ENCODE data around the gene ABO. TPM values are rescaled to one million over a fixed set of nuclear protein-coding genes. Genes with fewer than 3 reads are reported as not detected.
A peak's percentile ranks its signal among the peaks of the same experiment; 100 is the strongest.
"Not testable (repeated sequence)": the region's sequence is repeated elsewhere in the genome, so short reads cannot be mapped to it uniquely, and the experiment has no call there.

ABO gene
- total RNA-seq, 1 experiment from 2014 or later, result 0.15 TPM

DNA sequence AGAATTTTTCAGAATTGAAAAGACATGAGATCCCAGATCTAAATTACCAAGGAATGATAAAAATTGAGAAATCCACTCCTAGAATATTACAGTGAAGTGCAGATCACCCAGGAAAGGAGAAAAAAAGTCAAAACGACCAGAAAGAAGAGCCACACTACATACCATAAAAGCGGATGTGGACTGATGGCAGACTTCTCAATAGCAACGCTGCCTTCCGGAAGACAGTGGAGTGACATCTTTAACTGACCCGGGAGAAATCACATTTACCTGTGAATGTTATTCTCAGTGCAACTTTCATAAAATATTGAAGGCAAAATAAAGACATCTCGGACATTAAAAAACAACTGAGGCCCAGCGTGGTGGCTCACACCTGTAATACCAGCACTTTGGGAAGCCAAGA, 44.5 kb downstream of the ABO start:
- peaks cover 24% of the 10 kb centered on the region for H3K27me3 Mint-ChIP-seq (ENCODE audit: low read depth)
- ATAC-seq; DNase-seq (ENCODE audit: low spot score); POLR2A ChIA-PET; H3K4me1 Mint-ChIP-seq; H3K4me3 Mint-ChIP-seq; H3K36me3 Mint-ChIP-seq; H3K9me3 Mint-ChIP-seq; H3K27ac Mint-ChIP-seq: not testable (repeated sequence)
- CTCF ChIA-PET, result interaction anchor here (2.4 kb wide), 1 partner anchor 8 kb away, joined by 9 read pairs; no protein-coding TSS in a partner anchor
- 0 out of 2 replicates have a peak, but pooled peaks have one; percentile 61 for TF ChIP-seq ZNF317 (CRISPR knock-in tag; IDR thresholded peaks at IDR 0.05; ENCODE audit: borderline replicate concordance, low read depth)

DNA sequence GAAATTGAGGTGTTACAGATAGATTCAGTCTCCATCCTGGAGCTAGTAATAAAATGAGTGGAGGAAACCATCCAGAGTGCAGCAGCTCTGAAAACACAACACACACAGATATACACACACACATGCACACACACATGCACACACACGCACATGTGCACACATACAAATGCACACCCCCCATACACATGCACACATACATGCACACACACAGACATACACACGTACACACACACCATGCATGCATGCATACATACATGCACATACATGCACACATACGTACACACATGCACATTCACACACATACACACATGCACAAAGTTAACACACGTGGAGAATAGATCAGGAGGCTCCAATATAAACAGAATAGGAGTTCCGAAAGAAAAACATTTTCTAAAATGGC, 44.9 kb downstream of the ABO start:
- Mint-ChIP-seq H3K9me3 (peaks cover 9% of the 10 kb centered on the region), H3K4me3 (no peak overlapping the region), H3K36me3 (no peaks in the 10 kb centered on the region), H3K27ac (no peak overlapping the region), H3K4me1 (no peaks in the 10 kb centered on the region), H3K27me3 (ENCODE audit: low read depth) (peaks cover 22% of the 10 kb centered on the region)
- TF ChIP-seq NFE2L1 (CRISPR knock-in tag; IDR thresholded peaks at IDR 0.05), result no peak
- no peak for TF ChIP-seq ZBTB21 (CRISPR knock-in tag; IDR thresholded peaks at IDR 0.05; ENCODE audit: borderline replicate concordance)
- no peak for TF ChIP-seq ZNF263 (CRISPR knock-in tag; IDR thresholded peaks at IDR 0.05; ENCODE audit: low read depth)
- TF ChIP-seq, protein P1, sequence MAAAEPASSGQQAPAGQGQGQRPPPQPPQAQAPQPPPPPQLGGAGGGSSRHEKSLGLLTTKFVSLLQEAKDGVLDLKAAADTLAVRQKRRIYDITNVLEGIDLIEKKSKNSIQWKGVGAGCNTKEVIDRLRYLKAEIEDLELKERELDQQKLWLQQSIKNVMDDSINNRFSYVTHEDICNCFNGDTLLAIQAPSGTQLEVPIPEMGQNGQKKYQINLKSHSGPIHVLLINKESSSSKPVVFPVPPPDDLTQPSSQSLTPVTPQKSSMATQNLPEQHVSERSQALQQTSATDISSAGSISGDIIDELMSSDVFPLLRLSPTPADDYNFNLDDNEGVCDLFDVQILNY (CRISPR knock-in tag; IDR thresholded peaks at IDR 0.05), result no peak
- ATAC-seq (no peak), DNase-seq (ENCODE audit: low spot score) (no peak)
- POLR2A ChIA-PET, result no interaction called here
- CTCF ChIA-PET, result interaction anchor here (2.4 kb wide), 1 partner anchor 9 kb away, joined by 9 read pairs; no protein-coding TSS in a partner anchor

DNA sequence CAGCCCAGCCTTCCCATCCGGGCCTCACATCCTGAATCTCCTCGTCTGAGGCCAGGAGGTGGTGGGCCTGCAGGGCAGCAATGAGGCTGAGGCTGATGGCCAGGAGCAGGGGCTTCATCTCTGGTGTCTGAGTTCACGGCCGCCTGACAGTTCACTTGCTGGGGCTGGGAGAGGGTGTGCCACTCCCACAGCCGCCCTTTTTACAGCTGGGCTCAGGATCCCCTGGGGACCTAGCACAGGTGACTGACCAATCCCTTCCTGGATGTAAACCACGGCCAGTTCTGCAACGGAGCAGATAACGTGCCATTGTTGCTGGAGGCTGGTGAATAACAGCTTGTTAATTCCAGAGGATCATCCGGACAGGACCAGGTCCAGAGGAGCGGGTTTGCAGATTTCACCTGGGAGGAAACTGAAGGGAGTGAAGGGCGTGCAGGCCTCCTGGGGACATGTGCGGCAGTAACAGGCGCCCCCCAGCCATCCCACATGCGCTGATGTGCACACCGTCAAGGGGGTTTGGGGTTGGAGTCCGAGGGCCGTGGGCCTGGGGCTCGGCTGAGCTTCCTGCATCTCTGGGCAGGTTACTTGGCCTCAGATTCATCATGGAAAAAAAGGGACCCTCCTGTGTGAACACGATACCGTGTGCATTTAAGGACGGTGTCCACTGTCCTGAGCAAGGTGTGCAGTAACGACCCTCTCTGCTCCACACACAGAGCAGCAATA, 46.4 kb downstream of the ABO start:
- POLR2A ChIA-PET; DNase-seq (ENCODE audit: low spot score); H3K9me3 Mint-ChIP-seq; H3K36me3 Mint-ChIP-seq; H3K4me1 Mint-ChIP-seq; H3K4me3 Mint-ChIP-seq; ATAC-seq; H3K27ac Mint-ChIP-seq: not testable (repeated sequence)
- H3K27me3 Mint-ChIP-seq (ENCODE audit: low read depth), result peaks cover 19% of the 10 kb centered on the region
- CTCF ChIA-PET, result interaction anchor here (1.4 to 2.4 kb wide), 2 partner anchors 10 to 40 kb away, joined by 5 to 9 read pairs; no protein-coding TSS in a partner anchor

DNA sequence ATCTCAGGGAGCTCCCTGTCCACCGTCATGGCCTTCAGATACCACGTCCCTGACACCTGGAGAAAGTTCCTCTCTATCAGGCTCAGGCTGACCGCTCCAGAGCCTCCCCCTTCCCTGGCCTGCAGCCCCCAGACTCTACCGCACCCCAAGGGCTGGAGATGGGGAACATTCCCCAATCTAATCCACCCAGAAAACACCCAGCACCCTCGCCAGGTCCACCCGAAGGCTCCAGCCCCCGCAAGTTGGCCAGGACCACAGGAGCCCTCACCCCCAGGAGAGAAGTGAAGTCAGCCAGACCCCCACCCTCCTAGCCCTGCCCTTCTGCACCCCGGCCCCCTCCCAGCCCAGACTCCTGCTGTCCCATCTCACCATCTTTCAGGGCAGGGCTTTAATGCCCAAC, 47.0 kb downstream of the ABO start:
- not testable (repeated sequence) for H3K4me1 Mint-ChIP-seq; H3K36me3 Mint-ChIP-seq; H3K9me3 Mint-ChIP-seq; DNase-seq (ENCODE audit: low spot score); H3K27ac Mint-ChIP-seq; ATAC-seq; H3K4me3 Mint-ChIP-seq
- CTCF ChIA-PET, result interaction anchor here (1.4 to 2.5 kb wide), 2 partner anchors 11 to 40 kb away, joined by 5 to 16 read pairs; no protein-coding TSS in a partner anchor
- POLR2A ChIA-PET, result interaction anchor here (0.6 kb wide), 1 partner anchor 209 kb away, joined by 3 read pairs; no protein-coding TSS in a partner anchor
- H3K27me3 Mint-ChIP-seq (ENCODE audit: low read depth), result peaks cover 16% of the 10 kb centered on the region

DNA sequence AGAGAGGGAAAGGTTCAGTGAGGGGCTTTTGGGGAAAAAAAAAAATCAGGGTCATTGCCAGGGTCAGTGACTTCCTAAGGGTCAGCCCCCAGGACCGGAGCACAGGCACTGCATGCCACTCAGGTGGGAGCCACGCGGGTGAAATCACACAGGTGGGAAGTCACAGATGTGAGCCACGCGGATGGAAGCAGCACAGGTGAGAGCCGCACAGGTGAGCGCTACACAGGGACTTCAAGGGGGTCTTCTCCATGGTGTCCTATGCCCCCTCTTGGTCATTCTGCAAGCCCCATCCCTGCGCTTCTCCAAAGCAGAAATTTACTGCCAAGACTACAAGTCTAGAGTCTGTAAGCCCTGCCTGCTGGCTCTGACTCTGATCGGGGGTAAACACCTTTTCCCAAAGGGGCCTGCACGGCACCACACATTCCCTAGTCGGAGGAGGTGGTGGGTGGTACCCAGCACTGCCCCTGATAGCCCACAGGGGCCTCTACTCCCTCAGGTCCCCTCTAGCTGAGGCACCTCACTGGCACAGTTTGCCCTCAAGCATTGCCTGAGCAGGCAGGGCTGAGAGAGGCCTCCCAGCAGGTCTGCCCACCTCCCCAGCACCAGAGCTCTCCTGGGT, 47.6 kb downstream of the ABO start:
- peaks cover 9% of the 10 kb centered on the region for H3K9me3 Mint-ChIP-seq
- ATAC-seq, result no peak
- H3K4me3 Mint-ChIP-seq, result no peak overlapping the region
- peaks cover 6% of the 10 kb centered on the region; the same call in 1 of the 2 replicates for H3K4me1 Mint-ChIP-seq
- no peaks in the 10 kb centered on the region for H3K36me3 Mint-ChIP-seq
- ChIA-PET CTCF (interaction anchor here (2.5 to 6.0 kb wide), 2 partner anchors 12 to 40 kb away, joined by 16 to 27 read pairs; no protein-coding TSS in a partner anchor), POLR2A (interaction anchor here (0.6 kb wide), 1 partner anchor 209 kb away, joined by 3 read pairs; no protein-coding TSS in a partner anchor)
- H3K27ac Mint-ChIP-seq, result no peak overlapping the region
- no peak for DNase-seq (ENCODE audit: low spot score)
- peaks cover 16% of the 10 kb centered on the region for H3K27me3 Mint-ChIP-seq (ENCODE audit: low read depth)
- TF ChIP-seq, protein P2, sequence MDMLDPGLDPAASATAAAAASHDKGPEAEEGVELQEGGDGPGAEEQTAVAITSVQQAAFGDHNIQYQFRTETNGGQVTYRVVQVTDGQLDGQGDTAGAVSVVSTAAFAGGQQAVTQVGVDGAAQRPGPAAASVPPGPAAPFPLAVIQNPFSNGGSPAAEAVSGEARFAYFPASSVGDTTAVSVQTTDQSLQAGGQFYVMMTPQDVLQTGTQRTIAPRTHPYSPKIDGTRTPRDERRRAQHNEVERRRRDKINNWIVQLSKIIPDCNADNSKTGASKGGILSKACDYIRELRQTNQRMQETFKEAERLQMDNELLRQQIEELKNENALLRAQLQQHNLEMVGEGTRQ (CRISPR knock-in tag; IDR thresholded peaks at IDR 0.05), result no peak
- no peak for TF ChIP-seq NFYB (CRISPR knock-in tag; conservative IDR thresholded peaks at IDR 0.05; ENCODE audit: low read depth)
- TF ChIP-seq NR1H2 (CRISPR knock-in tag; IDR thresholded peaks at IDR 0.05), result no peak
- TF ChIP-seq, protein P3, sequence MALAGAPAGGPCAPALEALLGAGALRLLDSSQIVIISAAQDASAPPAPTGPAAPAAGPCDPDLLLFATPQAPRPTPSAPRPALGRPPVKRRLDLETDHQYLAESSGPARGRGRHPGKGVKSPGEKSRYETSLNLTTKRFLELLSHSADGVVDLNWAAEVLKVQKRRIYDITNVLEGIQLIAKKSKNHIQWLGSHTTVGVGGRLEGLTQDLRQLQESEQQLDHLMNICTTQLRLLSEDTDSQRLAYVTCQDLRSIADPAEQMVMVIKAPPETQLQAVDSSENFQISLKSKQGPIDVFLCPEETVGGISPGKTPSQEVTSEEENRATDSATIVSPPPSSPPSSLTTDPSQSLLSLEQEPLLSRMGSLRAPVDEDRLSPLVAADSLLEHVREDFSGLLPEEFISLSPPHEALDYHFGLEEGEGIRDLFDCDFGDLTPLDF (CRISPR knock-in tag; IDR thresholded peaks at IDR 0.05), result no peak
- TF ChIP-seq GRHL2 (CRISPR knock-in tag; IDR thresholded peaks at IDR 0.05; ENCODE audit: insufficient replicate concordance, severe bottlenecking), result no peak
- no peak for TF ChIP-seq JUN (CRISPR knock-in tag; IDR thresholded peaks at IDR 0.05)
- TF ChIP-seq ZNF423 (CRISPR knock-in tag; IDR thresholded peaks at IDR 0.05), result no peak
- no peak for TF ChIP-seq FOXK1 (CRISPR knock-in tag; IDR thresholded peaks at IDR 0.05)
- no peak for TF ChIP-seq ZNF263 (CRISPR knock-in tag; IDR thresholded peaks at IDR 0.05; ENCODE audit: low read depth)
- TF ChIP-seq MXD4 (CRISPR knock-in tag; IDR thresholded peaks at IDR 0.05; ENCODE audit: borderline replicate concordance), result no peak
- TF ChIP-seq RELA (CRISPR knock-in tag; IDR thresholded peaks at IDR 0.05; ENCODE audit: borderline replicate concordance), result no peak
- TF ChIP-seq, protein P4, sequence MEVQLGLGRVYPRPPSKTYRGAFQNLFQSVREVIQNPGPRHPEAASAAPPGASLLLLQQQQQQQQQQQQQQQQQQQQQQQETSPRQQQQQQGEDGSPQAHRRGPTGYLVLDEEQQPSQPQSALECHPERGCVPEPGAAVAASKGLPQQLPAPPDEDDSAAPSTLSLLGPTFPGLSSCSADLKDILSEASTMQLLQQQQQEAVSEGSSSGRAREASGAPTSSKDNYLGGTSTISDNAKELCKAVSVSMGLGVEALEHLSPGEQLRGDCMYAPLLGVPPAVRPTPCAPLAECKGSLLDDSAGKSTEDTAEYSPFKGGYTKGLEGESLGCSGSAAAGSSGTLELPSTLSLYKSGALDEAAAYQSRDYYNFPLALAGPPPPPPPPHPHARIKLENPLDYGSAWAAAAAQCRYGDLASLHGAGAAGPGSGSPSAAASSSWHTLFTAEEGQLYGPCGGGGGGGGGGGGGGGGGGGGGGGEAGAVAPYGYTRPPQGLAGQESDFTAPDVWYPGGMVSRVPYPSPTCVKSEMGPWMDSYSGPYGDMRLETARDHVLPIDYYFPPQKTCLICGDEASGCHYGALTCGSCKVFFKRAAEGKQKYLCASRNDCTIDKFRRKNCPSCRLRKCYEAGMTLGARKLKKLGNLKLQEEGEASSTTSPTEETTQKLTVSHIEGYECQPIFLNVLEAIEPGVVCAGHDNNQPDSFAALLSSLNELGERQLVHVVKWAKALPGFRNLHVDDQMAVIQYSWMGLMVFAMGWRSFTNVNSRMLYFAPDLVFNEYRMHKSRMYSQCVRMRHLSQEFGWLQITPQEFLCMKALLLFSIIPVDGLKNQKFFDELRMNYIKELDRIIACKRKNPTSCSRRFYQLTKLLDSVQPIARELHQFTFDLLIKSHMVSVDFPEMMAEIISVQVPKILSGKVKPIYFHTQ (CRISPR knock-in tag; IDR thresholded peaks at IDR 0.05), result no peak
- TF ChIP-seq KAT7 (CRISPR knock-in tag; IDR thresholded peaks at IDR 0.05; ENCODE audit: borderline replicate concordance), result no peak

Measured in WTC11 (cell line).